Measurements from ENCODE around the gene SLC6A20.

Gene SLC6A20

GRCh38 chr3:45712434-45713110 is 83.8 kb downstream of the SLC6A20 start:
- peak; percentile 52 for DNase-seq

- peak; percentile 49 for DNase-seq
Measured at GRCh38 chr3:45711931-45712330, 84.4 kb downstream of the SLC6A20 start.

GRCh38 chr3:45705839-45706808 is 90.2 kb downstream of the SLC6A20 start:
- no peak for DNase-seq

Measured in fibroblast of skin of right quadriceps (primary cell).